Measurements from ENCODE around the gene INAFM2. TPM values are rescaled to one million over a fixed set of nuclear protein-coding genes. Genes with fewer than 3 reads are reported as not detected.
A peak's percentile ranks its signal among the peaks of the same experiment; 100 is the strongest.

Gene INAFM2
- polyA plus RNA-seq, 6 donors from 2014 or later = 0.32 to 3.4 (median 1.4) TPM

- ATAC-seq (ENCODE audit: low read depth in 2 of 2) = peak; percentile 21 to 32
- H3K36me3 Mint-ChIP-seq = peaks cover 0 to 8% of the 10 kb centered on the region in 2 donors
- peak overlapping the region; percentile 71 to 92 (median 84) for H3K4me3 Mint-ChIP-seq
- DNase-seq = no peak
- peaks cover 0 to 29% (median 11%) of the 10 kb centered on the region in 3 donors for H3K27me3 Mint-ChIP-seq
- no peaks in the 10 kb centered on the region for H3K9me3 Mint-ChIP-seq
- H3K4me1 Mint-ChIP-seq = peaks cover 16 to 18% (median 18%) of the 10 kb centered on the region in 3 donors
- peak overlapping the region in 3 of 6 donors; percentile 31 to 89 (median 47) for H3K27ac Mint-ChIP-seq
Observed at GRCh38 chr15:40358471-40359353, 35.2 kb downstream of the INAFM2 start.

GRCh38 chr15:40360015-40360414, 36.5 kb downstream of the INAFM2 start:
- ATAC-seq (ENCODE audit: low read depth in 2 of 2) = no peak
- H3K4me1 Mint-ChIP-seq = peaks cover 17 to 18% (median 18%) of the 10 kb centered on the region in 3 donors
- no peak for DNase-seq
- H3K36me3 Mint-ChIP-seq = peaks cover 0 to 8% of the 10 kb centered on the region in 2 donors
- H3K27ac Mint-ChIP-seq = no peak overlapping the region
- peaks cover 0 to 18% (median 11%) of the 10 kb centered on the region in 3 donors for H3K27me3 Mint-ChIP-seq
- H3K9me3 Mint-ChIP-seq = no peaks in the 10 kb centered on the region
- peak overlapping the region in 4 of 8 donors; percentile 7 to 84 (median 44) for H3K4me3 Mint-ChIP-seq

DNA sequence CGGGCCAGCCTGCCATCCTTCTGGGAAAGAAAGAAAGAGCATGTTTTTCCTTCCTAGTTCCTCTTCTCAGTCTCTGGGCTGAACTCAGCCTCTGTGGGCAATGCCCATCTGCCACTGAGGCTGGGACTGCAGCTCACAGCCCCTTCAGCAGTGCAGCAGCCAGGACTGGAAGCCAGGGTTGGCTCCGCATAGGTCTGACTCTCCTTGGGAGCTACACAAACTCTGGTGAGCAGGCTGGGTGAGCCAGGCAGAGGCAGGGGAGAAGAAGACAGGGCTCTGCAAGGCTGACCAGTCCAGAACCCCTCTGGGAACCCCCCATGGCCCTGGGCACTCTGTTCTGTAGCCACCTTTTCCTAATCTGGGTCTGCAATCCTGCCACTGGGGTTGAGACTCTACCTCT, 38.1 kb downstream of the INAFM2 start:
- Mint-ChIP-seq H3K4me3 (no peak overlapping the region), H3K36me3 (peaks cover 0 to 8% of the 10 kb centered on the region in 2 donors), H3K9me3 (no peaks in the 10 kb centered on the region), H3K4me1 (peaks cover 16 to 30% (median 18%) of the 10 kb centered on the region in 3 donors), H3K27ac (no peak overlapping the region), H3K27me3 (peaks cover 0 to 6% (median 5%) of the 10 kb centered on the region in 3 donors)
- ATAC-seq (ENCODE audit: low read depth in 2 of 2) = no peak
- no peak for DNase-seq

- Mint-ChIP-seq H3K4me1 (peaks cover 18 to 34% (median 21%) of the 10 kb centered on the region in 3 donors), H3K27me3 (no peaks in the 10 kb centered on the region), H3K9me3 (no peaks in the 10 kb centered on the region), H3K4me3 (no peak overlapping the region), H3K27ac (no peak overlapping the region), H3K36me3 (peaks cover 0 to 8% of the 10 kb centered on the region in 2 donors)
- ATAC-seq (ENCODE audit: low read depth in 2 of 2) (no peak), DNase-seq (no peak)
Observed at GRCh38 chr15:40363611-40364010, 40.1 kb downstream of the INAFM2 start.

DNA sequence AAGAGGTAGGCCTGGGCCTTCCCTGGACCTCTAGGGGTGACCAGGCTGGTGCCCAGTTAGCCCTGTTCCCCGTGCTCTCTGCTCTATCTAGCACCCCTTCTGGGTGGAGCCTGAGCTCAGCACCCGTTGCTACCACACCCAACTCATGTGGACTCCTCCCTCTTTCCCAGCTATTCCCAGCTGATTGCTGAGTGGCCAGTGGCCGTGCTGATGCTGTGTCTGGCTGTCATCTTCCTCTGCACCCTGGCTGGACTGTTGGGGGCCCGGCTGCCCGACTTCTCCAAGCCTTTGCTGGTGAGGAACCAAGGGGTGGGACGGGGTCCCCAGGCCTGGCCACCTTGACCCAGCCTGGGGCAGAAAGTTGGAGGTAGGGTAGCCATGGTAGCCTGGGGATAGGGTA, 40.8 kb downstream of the INAFM2 start:
- no peak for DNase-seq
- H3K36me3 Mint-ChIP-seq = peaks cover 0 to 8% of the 10 kb centered on the region in 2 donors
- peaks cover 17 to 31% (median 17%) of the 10 kb centered on the region in 3 donors for H3K4me1 Mint-ChIP-seq
- no peaks in the 10 kb centered on the region for H3K27me3 Mint-ChIP-seq
- no peaks in the 10 kb centered on the region for H3K9me3 Mint-ChIP-seq
- no peak overlapping the region for H3K4me3 Mint-ChIP-seq
- ATAC-seq (ENCODE audit: low read depth in 2 of 2) = no peak
- H3K27ac Mint-ChIP-seq = peak overlapping the region in 1 of 6 donors; percentile 37

- Mint-ChIP-seq H3K36me3 (peaks cover 0 to 8% of the 10 kb centered on the region in 2 donors), H3K4me1 (peaks cover 18 to 34% (median 20%) of the 10 kb centered on the region in 3 donors), H3K9me3 (no peaks in the 10 kb centered on the region), H3K27me3 (no peaks in the 10 kb centered on the region), H3K27ac (no peak overlapping the region), H3K4me3 (peak overlapping the region in 2 of 8 donors; percentile 29 to 47)
- ATAC-seq (ENCODE audit: low read depth in 2 of 2) (no peak), DNase-seq (no peak)
Observed at GRCh38 chr15:40365016-40365415, 41.5 kb downstream of the INAFM2 start.

DNA sequence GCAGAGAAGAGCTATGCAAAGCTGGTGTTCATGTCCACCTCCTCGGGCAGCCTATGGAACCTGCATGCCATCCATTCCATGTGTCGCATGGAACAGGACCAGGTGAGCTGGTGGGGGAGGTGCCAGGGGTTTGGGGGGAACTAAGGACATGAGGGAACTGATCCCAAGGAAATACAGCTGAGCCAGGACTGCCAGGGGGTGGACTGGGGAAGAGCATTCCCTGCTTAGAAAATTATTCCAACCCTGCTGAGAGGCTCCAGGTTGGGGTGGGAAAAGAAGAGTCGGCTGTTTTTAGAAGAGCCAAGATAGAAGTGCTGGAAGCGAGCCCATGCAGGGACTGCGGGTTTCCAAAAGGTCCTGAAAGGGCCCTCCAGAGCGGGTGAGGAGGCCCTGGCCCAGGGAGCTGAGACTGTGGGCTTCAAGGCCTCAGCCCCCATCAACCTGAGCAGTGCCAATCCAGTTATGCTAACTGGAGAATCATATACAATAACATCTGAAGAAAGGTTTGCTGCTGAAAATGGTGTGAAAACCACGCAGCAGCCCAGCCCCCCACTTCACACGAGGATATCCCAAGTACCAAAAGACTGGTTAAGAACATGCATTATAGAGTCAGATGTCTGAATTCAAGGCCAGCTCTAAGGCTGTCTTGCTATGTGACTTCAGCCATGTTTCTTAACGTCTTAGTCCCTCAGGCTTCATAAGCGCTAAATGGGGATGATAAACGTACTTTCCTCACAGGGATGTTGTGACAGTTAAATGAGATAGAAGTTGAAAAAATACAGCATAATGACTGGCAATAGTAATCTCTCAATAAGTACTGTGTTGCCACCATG, 42.3 kb downstream of the INAFM2 start:
- Mint-ChIP-seq H3K4me1 (peaks cover 18 to 34% (median 20%) of the 10 kb centered on the region in 3 donors), H3K4me3 (peak overlapping the region in 4 of 8 donors; percentile 20 to 57 (median 31)), H3K9me3 (no peaks in the 10 kb centered on the region), H3K27me3 (no peaks in the 10 kb centered on the region), H3K36me3 (peaks cover 0 to 8% of the 10 kb centered on the region in 2 donors), H3K27ac (peak overlapping the region in 1 of 6 donors; percentile 72)
- no peak for ATAC-seq (ENCODE audit: low read depth in 2 of 2)
- DNase-seq = no peak

- H3K4me1 Mint-ChIP-seq = peaks cover 18 to 34% (median 20%) of the 10 kb centered on the region in 3 donors
- peak overlapping the region in 6 of 8 donors; percentile 81 to 95 (median 90) for H3K4me3 Mint-ChIP-seq
- DNase-seq (no peak), ATAC-seq (ENCODE audit: low read depth in 2 of 2) (no peak)
- H3K36me3 Mint-ChIP-seq = peaks cover 0 to 8% of the 10 kb centered on the region in 2 donors
- no peaks in the 10 kb centered on the region for H3K27me3 Mint-ChIP-seq
- peak overlapping the region in 5 of 6 donors; percentile 79 to 94 (median 89) for H3K27ac Mint-ChIP-seq
- no peaks in the 10 kb centered on the region for H3K9me3 Mint-ChIP-seq
Observed at GRCh38 chr15:40366457-40367370, 43.2 kb downstream of the INAFM2 start.

DNA sequence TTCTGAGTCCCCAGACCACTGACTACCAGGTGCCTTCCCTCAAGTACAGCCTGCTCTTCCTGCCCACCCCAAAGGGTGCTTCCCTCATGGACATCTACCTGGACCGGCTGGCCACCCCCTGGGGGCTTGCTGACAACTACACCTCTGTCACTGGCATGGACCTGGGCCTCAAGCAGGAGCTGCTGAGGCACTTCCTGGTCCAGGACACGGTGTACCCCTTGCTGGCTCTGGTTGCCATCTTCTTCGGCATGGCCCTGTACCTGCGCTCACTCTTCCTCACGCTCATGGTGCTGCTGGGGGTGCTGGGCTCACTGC, 43.8 kb downstream of the INAFM2 start:
- peaks cover 18 to 34% (median 20%) of the 10 kb centered on the region in 3 donors for H3K4me1 Mint-ChIP-seq
- no peak for ATAC-seq (ENCODE audit: low read depth in 2 of 2)
- H3K9me3 Mint-ChIP-seq = no peaks in the 10 kb centered on the region
- no peak for DNase-seq
- H3K4me3 Mint-ChIP-seq = peak overlapping the region; percentile 81 to 95 (median 90)
- H3K36me3 Mint-ChIP-seq = peaks cover 0 to 6% of the 10 kb centered on the region in 2 donors
- H3K27me3 Mint-ChIP-seq = no peaks in the 10 kb centered on the region
- H3K27ac Mint-ChIP-seq = peak overlapping the region; percentile 71 to 94 (median 89)

DNA sequence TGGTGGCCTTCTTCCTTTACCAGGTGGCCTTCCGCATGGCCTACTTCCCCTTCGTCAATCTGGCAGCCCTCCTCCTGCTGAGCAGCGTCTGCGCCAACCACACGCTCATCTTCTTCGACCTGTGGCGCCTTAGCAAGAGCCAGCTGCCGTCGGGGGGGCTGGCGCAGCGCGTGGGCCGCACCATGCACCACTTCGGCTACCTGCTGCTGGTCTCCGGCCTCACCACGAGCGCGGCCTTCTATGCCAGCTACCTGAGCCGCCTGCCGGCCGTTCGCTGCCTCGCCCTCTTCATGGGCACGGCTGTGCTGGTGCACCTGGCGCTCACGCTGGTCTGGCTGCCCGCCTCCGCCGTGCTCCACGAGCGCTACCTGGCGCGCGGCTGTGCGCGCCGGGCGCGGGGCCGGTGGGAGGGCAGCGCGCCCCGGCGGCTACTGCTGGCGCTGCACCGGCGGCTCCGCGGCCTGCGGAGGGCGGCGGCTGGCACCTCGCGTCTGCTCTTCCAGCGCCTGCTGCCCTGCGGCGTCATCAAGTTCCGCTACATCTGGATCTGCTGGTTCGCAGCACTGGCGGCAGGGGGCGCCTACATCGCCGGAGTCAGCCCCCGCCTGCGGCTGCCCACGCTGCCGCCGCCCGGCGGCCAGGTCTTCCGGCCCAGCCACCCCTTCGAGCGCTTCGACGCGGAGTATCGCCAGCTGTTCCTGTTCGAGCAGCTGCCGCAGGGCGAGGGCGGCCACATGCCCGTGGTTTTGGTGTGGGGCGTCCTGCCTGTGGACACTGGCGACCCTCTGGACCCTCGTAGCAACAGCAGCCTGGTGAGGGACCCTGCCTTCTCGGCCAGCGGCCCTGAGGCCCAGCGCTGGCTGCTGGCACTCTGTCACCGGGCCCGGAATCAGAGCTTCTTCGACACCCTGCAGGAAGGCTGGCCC, 44.5 kb downstream of the INAFM2 start:
- DNase-seq = peak; percentile 85
- Mint-ChIP-seq H3K9me3 (no peaks in the 10 kb centered on the region), H3K27ac (peak overlapping the region; percentile 71 to 94 (median 89)), H3K4me1 (peaks cover 14 to 34% (median 20%) of the 10 kb centered on the region in 3 donors), H3K36me3 (no peaks in the 10 kb centered on the region), H3K27me3 (no peaks in the 10 kb centered on the region), H3K4me3 (peak overlapping the region; percentile 81 to 95 (median 90))
- ATAC-seq (ENCODE audit: low read depth in 2 of 2) = peak; percentile 89 to 90

- ATAC-seq (ENCODE audit: low read depth in 2 of 2) = no peak
- no peaks in the 10 kb centered on the region for H3K27me3 Mint-ChIP-seq
- H3K4me3 Mint-ChIP-seq = peak overlapping the region in 7 of 8 donors; percentile 50 to 90 (median 80)
- no peaks in the 10 kb centered on the region for H3K36me3 Mint-ChIP-seq
- peaks cover 14 to 31% (median 20%) of the 10 kb centered on the region in 3 donors for H3K4me1 Mint-ChIP-seq
- DNase-seq = no peak
- no peaks in the 10 kb centered on the region for H3K9me3 Mint-ChIP-seq
- H3K27ac Mint-ChIP-seq = peak overlapping the region in 2 of 6 donors; percentile 52 to 65
Observed at GRCh38 chr15:40368719-40369473, 45.4 kb downstream of the INAFM2 start.

All from naive B cell (primary cell).